Caco-2 (cell line): ENCODE data around the gene CD200. TPM values are rescaled to one million over a fixed set of nuclear protein-coding genes. Genes with fewer than 3 reads are reported as not detected.
A peak's percentile ranks its signal among the peaks of the same experiment; 100 is the strongest.

Experiments
- BruUV-seq: library from RNA; stranded (reverse); fragments of 400-500 nt; replicated peaks from 2 replicates; lab custom pipeline; 2021; lab: Mats Ljungman, UMichigan
- CTCF ChIA-PET: fragments of 300-600 bp; sonication (Branson Sonifier 250); formaldehyde crosslinking; loops from one replicate; lab custom pipeline; 2022; ENCODE audit warnings: antibody characterized with exemption; lab: Charles Lee
- POLR2A ChIA-PET: fragments of 300-600 bp; sonication (Branson Sonifier 250); formaldehyde crosslinking; loops from one replicate; lab custom pipeline; 2022; ENCODE audit warnings: antibody characterized with exemption; lab: Charles Lee
- DNase-seq, 2 experiments: peaks; one replicate each; pipeline versions ENCODE4 v3.0.0 to v3.0.0-alpha.2; 2020 to 2022
- H3K27me3 ChIP-seq: replicated peaks from 2 replicates; pipeline ENCODE4 v1.6.0; 2011; ENCODE audit warnings: low read length; ENCODE audit not compliant: control insufficient read depth, insufficient read depth
- H3K36me3 ChIP-seq: 2 replicates; pipeline ENCODE4 v1.5.1; 2011; ENCODE audit warnings: low read length; ENCODE audit not compliant: control insufficient read depth, insufficient read depth
- H3K4me1 ChIP-seq: fragments of 250-450 bp; sonication (Bioruptor Pico); 2 replicates; pipeline ENCODE4 v1.5.1; 2020; ENCODE audit warnings: mild to moderate bottlenecking
- H3K4me3 ChIP-seq: 2 replicates; pipeline ENCODE4 v1.5.1; 2011; ENCODE audit warnings: low read depth, mild to moderate bottlenecking, control low read depth, low read length
- H3K9me3 ChIP-seq: fragments of 250-450 bp; sonication (Bioruptor Pico); 2 replicates; pipeline ENCODE4 v1.5.1; 2020; ENCODE audit warnings: mild to moderate bottlenecking, moderate library complexity
- H3K27ac Mint-ChIP-seq: one replicate; pipeline ENCODE4 v1.8.0; 2022; ENCODE audit warnings: mixed read lengths; ENCODE audit not compliant: unreplicated experiment
- H3K27me3 Mint-ChIP-seq: one replicate; pipeline ENCODE4 v1.8.0; 2022; ENCODE audit warnings: mixed read lengths; ENCODE audit not compliant: insufficient read depth, unreplicated experiment
- H3K36me3 Mint-ChIP-seq: one replicate; pipeline ENCODE4 v1.8.0; 2022; ENCODE audit warnings: mild to moderate bottlenecking, mixed read lengths; ENCODE audit not compliant: insufficient read depth, unreplicated experiment
- H3K4me1 Mint-ChIP-seq: one replicate; pipeline ENCODE4 v1.8.0; 2022; ENCODE audit warnings: low read depth, mixed read lengths; ENCODE audit not compliant: unreplicated experiment
- H3K4me3 Mint-ChIP-seq: one replicate; pipeline ENCODE4 v1.8.0; 2022; ENCODE audit warnings: mild to moderate bottlenecking, moderate library complexity, mixed read lengths; ENCODE audit not compliant: unreplicated experiment
- H3K9me3 Mint-ChIP-seq: one replicate; pipeline ENCODE4 v1.8.0; 2022; ENCODE audit warnings: mixed read lengths; ENCODE audit not compliant: unreplicated experiment
- intact Hi-C: fragments of 100-400 bp; cut with micrococcal nuclease; formaldehyde crosslinking; loops from one replicate; pipeline ENCODE4 v1.10.0; 2022; ENCODE audit not compliant: unreplicated experiment
- total RNA-seq: library from RNA; stranded (reverse); gene quantifications from 2 replicates; pipeline ENCODE4 v1.2.3, GENCODE V29; 2022
- TF ChIP-seq, protein P1 (sequence below), 2 experiments: fragments of 200-600 bp in 1 of 2; IDR thresholded peaks; 1 replicate in 1 of 2; 2 replicates in 1 of 2; pipeline versions ENCODE4 v1.5.1 to v1.8.0; 2011 to 2022; ENCODE audit warnings: antibody characterized with exemption in 1 of 2, control low read depth in 1 of 2, inconsistent platforms in 1 of 2, low read depth in 1 of 2, low read length in 1 of 2, mild to moderate bottlenecking in 1 of 2, moderate library complexity in 1 of 2; ENCODE audit not compliant: insufficient read depth in 1 of 2, severe bottlenecking in 1 of 2, unreplicated experiment in 1 of 2

CD200 gene
- total RNA-seq, 1 experiment from 2014 or later = 0.45 TPM

DNA sequence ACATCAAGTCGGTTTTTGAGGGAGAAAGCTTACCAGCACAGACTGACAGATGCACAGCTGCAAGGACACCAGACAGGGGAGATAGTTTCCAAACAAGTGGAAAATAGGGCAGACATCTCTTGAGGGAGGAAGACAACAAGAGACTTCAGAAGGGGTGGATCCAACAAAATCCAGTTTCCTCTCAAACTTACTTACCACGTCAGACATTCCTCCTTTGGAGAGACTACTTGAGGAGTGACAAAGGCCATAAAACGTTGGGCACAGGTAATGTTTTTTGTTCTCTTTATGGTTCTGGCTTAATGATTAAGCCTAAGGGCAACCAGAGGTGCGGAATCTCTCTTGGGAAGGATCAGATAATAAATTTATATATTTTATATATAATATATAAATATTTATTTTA, 76.1 kb downstream of the CD200 start:
- intact Hi-C loops = loop anchor here (2.0 kb wide), 1 partner anchor 86 kb away; no protein-coding TSS in a partner anchor
- Mint-ChIP-seq H3K4me1 (peaks cover 30% of the 10 kb centered on the region), H3K27me3 (no peaks in the 10 kb centered on the region), H3K27ac (peak overlapping the region; percentile 27), H3K9me3 (no peaks in the 10 kb centered on the region), H3K36me3 (no peaks in the 10 kb centered on the region), H3K4me3 (peak overlapping the region; percentile 43)
- peaks cover 23% of the 10 kb centered on the region for H3K4me1 ChIP-seq
- no TSS peak for BruUV-seq
- H3K36me3 ChIP-seq = no peaks in the 10 kb centered on the region
- ChIA-PET POLR2A (interaction anchor here (0.6 kb wide), 1 partner anchor 48 kb away, joined by 3 read pairs; no protein-coding TSS in a partner anchor), CTCF (no interaction called here)
- no peak overlapping the region for H3K4me3 ChIP-seq
- peak; percentile 61 to 68 for DNase-seq
- TF ChIP-seq, protein P1, sequence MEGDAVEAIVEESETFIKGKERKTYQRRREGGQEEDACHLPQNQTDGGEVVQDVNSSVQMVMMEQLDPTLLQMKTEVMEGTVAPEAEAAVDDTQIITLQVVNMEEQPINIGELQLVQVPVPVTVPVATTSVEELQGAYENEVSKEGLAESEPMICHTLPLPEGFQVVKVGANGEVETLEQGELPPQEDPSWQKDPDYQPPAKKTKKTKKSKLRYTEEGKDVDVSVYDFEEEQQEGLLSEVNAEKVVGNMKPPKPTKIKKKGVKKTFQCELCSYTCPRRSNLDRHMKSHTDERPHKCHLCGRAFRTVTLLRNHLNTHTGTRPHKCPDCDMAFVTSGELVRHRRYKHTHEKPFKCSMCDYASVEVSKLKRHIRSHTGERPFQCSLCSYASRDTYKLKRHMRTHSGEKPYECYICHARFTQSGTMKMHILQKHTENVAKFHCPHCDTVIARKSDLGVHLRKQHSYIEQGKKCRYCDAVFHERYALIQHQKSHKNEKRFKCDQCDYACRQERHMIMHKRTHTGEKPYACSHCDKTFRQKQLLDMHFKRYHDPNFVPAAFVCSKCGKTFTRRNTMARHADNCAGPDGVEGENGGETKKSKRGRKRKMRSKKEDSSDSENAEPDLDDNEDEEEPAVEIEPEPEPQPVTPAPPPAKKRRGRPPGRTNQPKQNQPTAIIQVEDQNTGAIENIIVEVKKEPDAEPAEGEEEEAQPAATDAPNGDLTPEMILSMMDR (IDR thresholded peaks at IDR 0.05; ENCODE audit: insufficient read depth in 1 of 2, low read depth in 1 of 2, low read length in 1 of 2, severe bottlenecking in 1 of 2, unreplicated experiment in 1 of 2) = no peak
- no peaks in the 10 kb centered on the region for H3K27me3 ChIP-seq
- H3K9me3 ChIP-seq = no peaks in the 10 kb centered on the region

DNA sequence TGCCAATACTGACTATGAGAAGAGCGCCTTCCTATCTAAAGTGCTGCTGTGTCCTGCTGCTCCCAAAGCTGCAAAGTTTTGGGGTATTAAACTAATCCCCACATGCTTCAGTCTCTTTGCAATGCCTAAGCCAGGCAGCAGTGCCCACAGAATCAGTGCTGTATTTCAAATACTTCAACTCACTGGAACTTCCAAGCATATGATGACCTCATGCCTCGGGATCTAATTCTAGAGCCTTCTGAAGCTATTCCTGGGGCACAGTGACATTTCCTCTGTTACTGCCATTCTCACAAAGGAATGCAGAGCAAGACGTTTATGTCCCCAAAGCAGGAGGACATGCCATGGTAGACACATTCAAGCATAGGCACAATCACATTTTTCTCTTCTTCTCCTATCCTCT, 78.5 kb downstream of the CD200 start:
- Mint-ChIP-seq H3K27ac (no peak overlapping the region), H3K27me3 (no peaks in the 10 kb centered on the region), H3K9me3 (peaks cover 10% of the 10 kb centered on the region), H3K4me1 (peaks cover 25% of the 10 kb centered on the region), H3K4me3 (no peak overlapping the region), H3K36me3 (no peaks in the 10 kb centered on the region)
- CTCF ChIA-PET = no interaction called here
- Histone ChIP-seq H3K4me3 (no peak overlapping the region), H3K27me3 (no peaks in the 10 kb centered on the region), H3K36me3 (no peaks in the 10 kb centered on the region), H3K9me3 (no peaks in the 10 kb centered on the region), H3K4me1 (peaks cover 23% of the 10 kb centered on the region)
- TF ChIP-seq, protein P1 (IDR thresholded peaks at IDR 0.05; ENCODE audit: insufficient read depth in 1 of 2, low read depth in 1 of 2, low read length in 1 of 2, severe bottlenecking in 1 of 2, unreplicated experiment in 1 of 2) = no peak
- intact Hi-C loops = no loop called here
- DNase-seq = no peak
- POLR2A ChIA-PET = no interaction called here
- BruUV-seq = no TSS peak

Other genes starting within 250 kb of the CD200 start
- 52.4 and 64.5 TPM in 2 replicates for gene C3orf52, start 246.8 kb upstream of the CD200 start, total RNA-seq
- not detected in 2 replicates for gene GCSAM, start 199.9 kb upstream of the CD200 start, total RNA-seq
- gene SLC9C1, start 38.9 kb upstream of the CD200 start, total RNA-seq = 0.23 TPM in 1 of 2 replicates, not detected in the other
- not detected in 2 replicates for gene BTLA, start 166.3 kb downstream of the CD200 start, total RNA-seq
- gene ATG3, start 228.8 kb downstream of the CD200 start, total RNA-seq = 50.7 and 52.3 TPM in 2 replicates
- 18.6 and 19.1 TPM in 2 replicates for gene SLC35A5, start 228.9 kb downstream of the CD200 start, total RNA-seq